ENCODE measurements around the gene PKN1.

DNA sequence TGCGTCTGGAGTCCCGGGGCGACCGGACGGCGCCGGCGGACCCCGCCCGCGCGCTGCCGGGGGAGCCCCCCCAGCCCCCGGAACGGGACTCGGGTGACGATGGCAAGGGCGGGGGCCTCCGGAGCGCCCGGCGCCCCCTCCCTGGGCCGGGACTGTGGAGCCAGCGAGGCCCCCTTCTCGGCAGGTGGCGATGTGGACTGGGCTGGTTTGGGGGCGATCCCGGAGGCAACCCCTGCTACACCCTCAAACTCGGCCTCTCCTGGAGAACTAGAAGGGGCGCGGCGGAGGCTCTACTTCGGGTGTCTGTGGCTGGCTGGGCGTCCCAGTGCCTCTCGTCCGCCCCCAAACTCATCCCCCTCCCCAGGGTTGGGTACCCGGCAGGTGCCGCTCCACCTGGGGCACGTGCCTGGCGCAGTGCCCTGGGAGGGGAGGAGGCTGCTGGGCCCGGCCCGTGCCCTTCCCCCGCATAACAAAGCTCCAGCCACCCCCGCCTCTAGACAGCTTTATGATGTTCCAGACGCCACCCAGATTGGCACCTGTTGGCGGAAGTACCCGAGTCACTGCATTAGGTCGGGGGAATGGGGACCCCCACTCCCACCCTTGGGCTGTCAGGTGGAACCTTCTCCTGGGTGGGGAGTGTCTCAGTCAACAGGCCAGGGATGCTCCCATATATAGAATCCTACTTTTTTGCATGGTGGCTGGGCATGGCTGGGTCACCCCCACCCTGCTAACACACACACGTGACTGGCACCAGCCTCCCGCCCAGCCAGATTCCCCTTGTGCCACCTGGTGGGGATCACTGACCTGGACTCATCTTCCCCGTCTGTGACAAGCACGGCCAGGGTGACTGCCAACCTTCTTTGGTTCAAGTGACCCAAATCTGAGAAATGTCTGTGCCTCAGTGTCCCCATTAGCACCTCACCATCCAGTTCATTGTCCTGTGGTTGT is 722 bp downstream of the PKN1 start:
- TF ChIP-seq, protein P1, sequence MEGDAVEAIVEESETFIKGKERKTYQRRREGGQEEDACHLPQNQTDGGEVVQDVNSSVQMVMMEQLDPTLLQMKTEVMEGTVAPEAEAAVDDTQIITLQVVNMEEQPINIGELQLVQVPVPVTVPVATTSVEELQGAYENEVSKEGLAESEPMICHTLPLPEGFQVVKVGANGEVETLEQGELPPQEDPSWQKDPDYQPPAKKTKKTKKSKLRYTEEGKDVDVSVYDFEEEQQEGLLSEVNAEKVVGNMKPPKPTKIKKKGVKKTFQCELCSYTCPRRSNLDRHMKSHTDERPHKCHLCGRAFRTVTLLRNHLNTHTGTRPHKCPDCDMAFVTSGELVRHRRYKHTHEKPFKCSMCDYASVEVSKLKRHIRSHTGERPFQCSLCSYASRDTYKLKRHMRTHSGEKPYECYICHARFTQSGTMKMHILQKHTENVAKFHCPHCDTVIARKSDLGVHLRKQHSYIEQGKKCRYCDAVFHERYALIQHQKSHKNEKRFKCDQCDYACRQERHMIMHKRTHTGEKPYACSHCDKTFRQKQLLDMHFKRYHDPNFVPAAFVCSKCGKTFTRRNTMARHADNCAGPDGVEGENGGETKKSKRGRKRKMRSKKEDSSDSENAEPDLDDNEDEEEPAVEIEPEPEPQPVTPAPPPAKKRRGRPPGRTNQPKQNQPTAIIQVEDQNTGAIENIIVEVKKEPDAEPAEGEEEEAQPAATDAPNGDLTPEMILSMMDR (IDR thresholded peaks at IDR 0.05), result no peak
- no peak for TF ChIP-seq POLR2A (IDR thresholded peaks at IDR 0.05)
